ENCODE results near the gene ROR1.

GRCh38 chr1:63888984-63889383, 115.2 kb downstream of the ROR1 start:
- TF ChIP-seq FOSL2 (IDR thresholded peaks at IDR 0.05; ENCODE audit: borderline replicate concordance, low read depth) (no peak), POLR2AphosphoS5 (IDR thresholded peaks at IDR 0.05; ENCODE audit: low read depth, low read length) (no peak), CTCF (IDR thresholded peaks at IDR 0.05) (no peak)
- TF ChIP-seq, protein P1, sequence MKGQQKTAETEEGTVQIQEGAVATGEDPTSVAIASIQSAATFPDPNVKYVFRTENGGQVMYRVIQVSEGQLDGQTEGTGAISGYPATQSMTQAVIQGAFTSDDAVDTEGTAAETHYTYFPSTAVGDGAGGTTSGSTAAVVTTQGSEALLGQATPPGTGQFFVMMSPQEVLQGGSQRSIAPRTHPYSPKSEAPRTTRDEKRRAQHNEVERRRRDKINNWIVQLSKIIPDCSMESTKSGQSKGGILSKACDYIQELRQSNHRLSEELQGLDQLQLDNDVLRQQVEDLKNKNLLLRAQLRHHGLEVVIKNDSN (IDR thresholded peaks at IDR 0.05; ENCODE audit: borderline replicate concordance, low read depth) = no peak
